Endothelial cell (in vitro differentiated cells): ENCODE measurements around the gene RNF169. TPM values are rescaled to one million over a fixed set of nuclear protein-coding genes. Genes with fewer than 3 reads are reported as not detected.

Source experiments
- DNase-seq: peaks from one replicate; pipeline ENCODE4 v3.0.0; 2021; ENCODE audit warnings: low spot score
- H3K27ac Mint-ChIP-seq: one replicate; pipeline ENCODE4 v1.8.0; 2021; ENCODE audit warnings: mixed read lengths, inconsistent platforms; ENCODE audit not compliant: unreplicated experiment
- H3K27me3 Mint-ChIP-seq: one replicate; pipeline ENCODE4 v1.8.0; 2021; ENCODE audit warnings: mild to moderate bottlenecking, moderate library complexity, mixed read lengths, inconsistent platforms; ENCODE audit not compliant: unreplicated experiment
- H3K36me3 Mint-ChIP-seq: one replicate; pipeline ENCODE4 v1.8.0; 2021; ENCODE audit warnings: mild to moderate bottlenecking, low read depth, mixed read lengths, inconsistent platforms; ENCODE audit not compliant: unreplicated experiment
- H3K4me1 Mint-ChIP-seq: one replicate; pipeline ENCODE4 v1.8.0; 2021; ENCODE audit warnings: mild to moderate bottlenecking, mixed read lengths, inconsistent platforms; ENCODE audit not compliant: unreplicated experiment
- H3K4me3 Mint-ChIP-seq: one replicate; pipeline ENCODE4 v1.8.0; 2021; ENCODE audit warnings: mild to moderate bottlenecking, mixed read lengths, inconsistent platforms; ENCODE audit not compliant: unreplicated experiment
- H3K9me3 Mint-ChIP-seq: one replicate; pipeline ENCODE4 v1.8.0; 2021; ENCODE audit warnings: mixed read lengths, inconsistent platforms; ENCODE audit not compliant: unreplicated experiment
- total RNA-seq: library from RNA; stranded (reverse); fragmentation: NEBNext Ultra II Directional; extraction: Animal tissue kit (Norgen Biotek cat#: 25700); gene quantifications from one replicate; pipeline ENCODE4 v1.2.1, GENCODE V29; 2021; ENCODE audit not compliant: unreplicated experiment
- TF ChIP-seq, protein P1 (sequence below): fragments of 200-600 bp; sonication (generic); IDR thresholded peaks from one replicate; pipeline ENCODE4 v1.5.0; 2021; ENCODE audit warnings: antibody characterized with exemption; ENCODE audit not compliant: unreplicated experiment

Gene RNF169
- total RNA-seq, 1 donor from 2014 or later, result 16.8 TPM

DNA sequence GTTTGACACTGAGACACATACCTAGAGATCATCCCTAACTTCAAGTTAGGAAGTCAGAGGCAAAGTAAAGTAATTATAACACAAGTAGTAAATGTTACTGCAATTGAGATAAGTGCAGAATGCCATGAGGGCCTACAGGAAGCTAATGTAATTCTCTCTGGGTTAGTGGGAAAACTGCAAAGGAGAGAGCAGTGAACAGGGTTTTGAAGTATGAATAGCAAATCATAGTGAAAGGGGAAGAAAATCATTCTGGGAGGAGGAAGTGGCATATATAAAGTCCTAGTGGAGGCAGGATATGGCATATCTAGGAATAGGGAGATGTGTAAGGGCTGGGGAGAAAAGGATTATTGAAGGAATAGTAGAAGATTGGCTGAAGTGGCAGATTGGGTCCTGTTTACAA lies 27.9 kb downstream of the RNF169 start:
- TF ChIP-seq, protein P1, sequence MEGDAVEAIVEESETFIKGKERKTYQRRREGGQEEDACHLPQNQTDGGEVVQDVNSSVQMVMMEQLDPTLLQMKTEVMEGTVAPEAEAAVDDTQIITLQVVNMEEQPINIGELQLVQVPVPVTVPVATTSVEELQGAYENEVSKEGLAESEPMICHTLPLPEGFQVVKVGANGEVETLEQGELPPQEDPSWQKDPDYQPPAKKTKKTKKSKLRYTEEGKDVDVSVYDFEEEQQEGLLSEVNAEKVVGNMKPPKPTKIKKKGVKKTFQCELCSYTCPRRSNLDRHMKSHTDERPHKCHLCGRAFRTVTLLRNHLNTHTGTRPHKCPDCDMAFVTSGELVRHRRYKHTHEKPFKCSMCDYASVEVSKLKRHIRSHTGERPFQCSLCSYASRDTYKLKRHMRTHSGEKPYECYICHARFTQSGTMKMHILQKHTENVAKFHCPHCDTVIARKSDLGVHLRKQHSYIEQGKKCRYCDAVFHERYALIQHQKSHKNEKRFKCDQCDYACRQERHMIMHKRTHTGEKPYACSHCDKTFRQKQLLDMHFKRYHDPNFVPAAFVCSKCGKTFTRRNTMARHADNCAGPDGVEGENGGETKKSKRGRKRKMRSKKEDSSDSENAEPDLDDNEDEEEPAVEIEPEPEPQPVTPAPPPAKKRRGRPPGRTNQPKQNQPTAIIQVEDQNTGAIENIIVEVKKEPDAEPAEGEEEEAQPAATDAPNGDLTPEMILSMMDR, result no peak
- Mint-ChIP-seq H3K4me1 (peaks cover 4% of the 10 kb centered on the region), H3K9me3 (no peaks in the 10 kb centered on the region), H3K4me3 (no peak overlapping the region), H3K27me3 (no peaks in the 10 kb centered on the region), H3K36me3 (no peaks in the 10 kb centered on the region), H3K27ac (no peak overlapping the region)
- DNase-seq, result no peak

DNA sequence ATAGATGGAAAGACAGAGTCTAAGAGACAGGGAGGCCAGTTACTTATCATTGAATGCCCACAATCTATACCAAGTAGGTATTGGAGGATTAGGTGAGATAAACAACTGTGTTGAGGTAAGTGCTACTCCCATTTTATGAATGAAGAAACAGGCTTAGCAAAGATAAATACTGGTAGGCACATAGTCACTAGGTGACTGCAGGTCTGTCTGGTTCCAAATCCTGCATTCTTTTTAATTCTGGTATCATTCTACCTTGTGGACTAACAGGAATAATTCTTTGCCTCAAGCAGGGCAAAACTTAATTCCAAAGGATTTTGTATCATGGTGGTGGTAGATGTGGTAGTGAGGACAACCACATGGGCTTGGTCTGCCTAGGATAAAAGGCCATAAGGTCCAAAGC lies 28.4 kb downstream of the RNF169 start:
- no peaks in the 10 kb centered on the region for H3K9me3 Mint-ChIP-seq
- TF ChIP-seq, protein P1, result no peak
- peaks cover 4% of the 10 kb centered on the region for H3K4me1 Mint-ChIP-seq
- no peak overlapping the region for H3K4me3 Mint-ChIP-seq
- H3K27me3 Mint-ChIP-seq, result no peaks in the 10 kb centered on the region
- DNase-seq, result no peak
- no peak overlapping the region for H3K27ac Mint-ChIP-seq
- H3K36me3 Mint-ChIP-seq, result no peaks in the 10 kb centered on the region

DNA sequence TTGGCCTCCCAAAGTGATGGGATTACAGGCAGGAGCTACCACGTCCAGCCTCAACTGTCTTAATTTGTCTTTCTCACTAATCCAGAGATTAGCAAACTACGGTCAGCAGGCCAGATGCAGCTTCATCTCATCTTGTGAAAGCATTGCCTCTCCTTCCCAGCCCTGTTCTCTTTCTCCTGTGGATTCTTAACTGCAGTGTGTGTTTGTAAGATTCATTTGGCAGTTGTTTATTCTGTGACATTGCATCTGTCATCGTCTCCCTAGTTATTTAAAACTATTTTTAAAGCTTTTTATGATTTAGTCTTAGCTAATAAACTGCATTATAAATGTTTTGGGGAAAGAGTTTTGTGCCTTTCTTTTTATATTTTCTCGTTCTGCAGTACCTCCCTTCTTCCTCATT lies 29.2 kb downstream of the RNF169 start:
- no peak for DNase-seq
- TF ChIP-seq, protein P1, result no peak
- no peaks in the 10 kb centered on the region for H3K27me3 Mint-ChIP-seq
- H3K9me3 Mint-ChIP-seq, result no peaks in the 10 kb centered on the region
- no peaks in the 10 kb centered on the region for H3K36me3 Mint-ChIP-seq
- H3K4me1 Mint-ChIP-seq, result peaks cover 5% of the 10 kb centered on the region
- no peak overlapping the region for H3K27ac Mint-ChIP-seq
- no peak overlapping the region for H3K4me3 Mint-ChIP-seq

DNA sequence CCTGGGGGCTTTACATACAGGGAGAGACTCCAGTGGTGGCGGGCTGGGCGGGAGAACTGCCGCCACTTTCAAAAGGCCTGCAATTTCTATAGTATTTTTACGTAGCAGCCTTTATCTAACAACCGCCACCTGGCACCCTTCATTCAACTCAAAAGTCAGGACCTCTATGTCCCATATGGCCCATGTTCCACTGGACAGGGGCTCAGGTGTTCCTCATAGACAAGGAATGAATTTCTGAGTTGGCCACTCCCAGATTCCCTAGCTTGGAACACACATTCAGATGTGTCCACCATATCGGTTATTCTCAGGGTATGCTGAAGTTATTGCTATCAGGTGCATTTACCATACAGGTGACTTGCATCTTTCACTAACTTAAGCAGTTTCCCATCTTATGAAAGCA lies 29.9 kb downstream of the RNF169 start:
- peaks cover 12% of the 10 kb centered on the region for H3K4me1 Mint-ChIP-seq
- no peak for DNase-seq

DNA sequence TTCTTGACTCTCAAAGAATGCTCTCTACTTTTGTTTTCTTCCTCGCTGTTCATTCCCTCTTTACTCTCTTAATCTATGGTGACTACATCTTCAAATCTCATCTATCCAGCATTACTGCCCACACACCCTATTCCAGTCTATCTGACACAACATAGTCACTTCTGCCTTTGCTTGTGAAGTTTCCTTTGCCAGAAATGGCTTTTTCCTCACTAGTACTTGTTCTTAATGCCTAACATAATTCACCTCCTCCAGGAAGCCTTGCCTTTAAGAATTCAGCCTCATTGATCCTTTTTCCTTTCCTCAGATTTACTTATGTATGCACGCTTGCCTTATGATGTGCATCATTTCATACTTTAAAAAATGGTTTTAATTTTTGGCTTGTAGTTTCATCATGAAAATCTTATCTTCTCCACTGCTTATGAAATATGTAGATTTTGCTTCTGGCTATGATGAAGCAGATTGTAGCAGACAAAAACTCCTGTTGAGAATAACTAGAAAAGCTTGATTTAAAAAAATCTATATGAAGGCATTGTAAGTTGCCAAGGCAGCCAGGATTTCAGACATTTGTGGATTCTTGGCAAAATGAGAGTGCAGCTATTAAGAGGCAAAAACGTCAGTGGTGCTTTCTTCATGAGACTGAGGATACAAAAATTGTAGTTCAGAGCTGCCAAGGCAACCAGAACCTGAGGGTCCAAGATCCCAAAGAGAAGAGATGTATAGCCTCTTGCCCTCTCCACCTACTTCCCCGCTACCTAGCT lies 31.8 kb downstream of the RNF169 start:
- TF ChIP-seq, protein P1, result no peak
- Mint-ChIP-seq H3K4me3 (no peak overlapping the region), H3K27me3 (no peaks in the 10 kb centered on the region)

More for the DNA sequence above, 29.9 kb downstream of the RNF169 start:
- Mint-ChIP-seq H3K27me3 (no peaks in the 10 kb centered on the region), H3K27ac (no peak overlapping the region), H3K9me3 (no peaks in the 10 kb centered on the region), H3K36me3 (no peaks in the 10 kb centered on the region), H3K4me3 (no peak overlapping the region)
- TF ChIP-seq, protein P1, result no peak

More for the DNA sequence above, 31.8 kb downstream of the RNF169 start:
- no peaks in the 10 kb centered on the region for H3K36me3 Mint-ChIP-seq
- no peaks in the 10 kb centered on the region for H3K9me3 Mint-ChIP-seq
- peaks cover 17% of the 10 kb centered on the region for H3K4me1 Mint-ChIP-seq
- H3K27ac Mint-ChIP-seq, result no peak overlapping the region
- no peak for DNase-seq
